ENCODE results near the gene ZNF213.

GRCh38 chr16:3155181-3155580 lies 20.4 kb downstream of the ZNF213 start:
- TF ChIP-seq ZNF274 (IDR thresholded peaks at IDR 0.05; ENCODE audit: low read depth, low read length) (no peak), SUZ12 (IDR thresholded peaks at IDR 0.05; ENCODE audit: extremely low read depth, insufficient read depth, insufficient read length) (no peak), YY1 (IDR thresholded peaks at IDR 0.05; ENCODE audit: insufficient read depth, insufficient read length) (no peak)

All from NT2/D1 (cell line).